Heart right ventricle (tissue), 16 donors: ENCODE results near the gene PDZD2. TPM values are rescaled to one million over a fixed set of nuclear protein-coding genes. Genes with fewer than 3 reads are reported as not detected.

Experiments
- ATAC-seq, 8 donors: fragments of 200-7000 bp; cut with Tn5 transposase; one replicate each; pipeline ENCODE4 v1.9.1; 2020; ENCODE audit warnings: mild to moderate bottlenecking in 8 of 8, moderate library complexity in 8 of 8, moderate number of reproducible peaks in 1 of 8
- DNase-seq, 2 donors: peaks; one replicate each; pipeline ENCODE4 v3.0.0-alpha.2; 2020
- H3K27ac ChIP-seq, 10 donors: fragments of 200-600 bp; sonication (generic) in 2 of 10; one replicate each; pipeline versions ENCODE4 v1.5.0 to v1.8.0; 2020 to 2022; ENCODE audit warnings: mild to moderate bottlenecking in 3 of 10
- H3K27me3 ChIP-seq, 7 donors: fragments of 200-600 bp; one replicate each; pipeline ENCODE4 v1.8.0; 2021 to 2022; ENCODE audit warnings: mild to moderate bottlenecking in 2 of 7
- H3K36me3 ChIP-seq, 9 donors: fragments of 200-600 bp; sonication (generic) in 1 of 9; one replicate each; pipeline versions ENCODE4 v1.5.0 to v1.8.0; 2020 to 2022; ENCODE audit warnings: mild to moderate bottlenecking in 2 of 9
- H3K4me1 ChIP-seq, 9 donors: fragments of 200-600 bp; sonication (generic) in 1 of 9; one replicate each; pipeline versions ENCODE4 v1.5.0 to v1.8.0; 2020 to 2022; ENCODE audit warnings: mild to moderate bottlenecking in 4 of 9
- H3K4me3 ChIP-seq, 10 donors: fragments of 200-600 bp; sonication (generic) in 2 of 10; one replicate each; pipeline versions ENCODE4 v1.5.0 to v1.8.0; 2020 to 2022; ENCODE audit warnings: mild to moderate bottlenecking in 7 of 10, moderate library complexity in 2 of 10
- H3K9me3 ChIP-seq, 11 donors: fragments of 200-600 bp in 10 of 11; sonication (generic) in 2 of 11; one replicate each; pipeline versions ENCODE4 v1.5.0 to v1.8.0; 2013 to 2022; ENCODE audit warnings: mild to moderate bottlenecking in 2 of 11, control low read depth in 1 of 11, moderate library complexity in 1 of 11
- WGBS, 2 donors: extraction: QIAGEN DNeasy Blood & Tissue Kit; methylation state at CpG; one replicate each; pipeline ENCODE4 v1.1.7; 2013; ENCODE audit warnings: inconsistent platforms in 1 of 2; 5-methylcytosine and 5-hydroxymethylcytosine counted together
- intact Hi-C, 10 donors: fragments of 100-400 bp; cut with DNase I; formaldehyde crosslinking; loops; one replicate each; pipeline versions ENCODE4 v1.11.1 to v1.14.2; 2022
- polyA plus RNA-seq, 2 donors: library from polyadenylated mRNA; stranded (reverse); fragments of 200-250 nt; gene quantifications; one replicate each; pipeline ENCODE4 v1.2.3, GENCODE V29; 2013
- total RNA-seq, 10 donors: library from RNA; stranded (reverse); fragmentation: NEBNext Ultra II Directional in 3 of 10; extraction: Animal tissue kit (Norgen Biotek cat#: 25700) in 3 of 10; gene quantifications; one replicate each; pipeline versions ENCODE4 v1.2.1 to v1.2.4, GENCODE V29; 2021 to 2023
- TF ChIP-seq, protein P1 (sequence below), 9 donors: fragments of 200-600 bp; sonication (generic) in 2 of 9; IDR thresholded peaks; one replicate each; pipeline versions ENCODE4 v1.5.0 to v1.8.0; 2021 to 2022; ENCODE audit warnings: antibody characterized with exemption in 9 of 9, mild to moderate bottlenecking in 5 of 9, moderate library complexity in 1 of 9
- donor health status: Arrhythmogenic right ventricular cardiomyopathy.
- donor health status: ischemic (EF 13 %, LVEDD 7.1; RV severe dilation, severe dysfunction).
- donor health status: healthy with polysubstance abuse.
- donor health status: DM: no; HTN: yes; CAD: no.
- donor health status: DM: no; HTN: no; CAD: no.
- donor health status: ischemic (EF 25% LVEDD 6.9; RV normal size, moderate dysfunction).
- donor health status: ischemic (EF 25% LVEDD 5.7; RV mildly dilated, moderate dysfunction).
- donor health status: healthy.
- donor health status: DM: yes; HTN: yes; CAD: no.
- donor health status: Ischemic cardiomyopathy.
- donor health status: ischemic (EF 35%, LVEDD 5.7; RV mildly dilated, moderate dysfunction).
- donor health status: nonischemic (EF 11% LVEDD 7.7; RV severe dilation, severe dysfunction).
- donor health status: DM: yes; HTN: yes; CAD: no.
- donor health status: PGD.
- donor health status: ischemic (EF 29% LVEDD 5.4; RV normal size, mild dysfunction).
- donor health status: nonischemic (EF 23%, LVEDD 6.1; RV moderate dilation, normal function).

Gene PDZD2
- total and polyA plus RNA-seq, 12 donors: 9.0 to 117 (median 82.5) TPM

DNA sequence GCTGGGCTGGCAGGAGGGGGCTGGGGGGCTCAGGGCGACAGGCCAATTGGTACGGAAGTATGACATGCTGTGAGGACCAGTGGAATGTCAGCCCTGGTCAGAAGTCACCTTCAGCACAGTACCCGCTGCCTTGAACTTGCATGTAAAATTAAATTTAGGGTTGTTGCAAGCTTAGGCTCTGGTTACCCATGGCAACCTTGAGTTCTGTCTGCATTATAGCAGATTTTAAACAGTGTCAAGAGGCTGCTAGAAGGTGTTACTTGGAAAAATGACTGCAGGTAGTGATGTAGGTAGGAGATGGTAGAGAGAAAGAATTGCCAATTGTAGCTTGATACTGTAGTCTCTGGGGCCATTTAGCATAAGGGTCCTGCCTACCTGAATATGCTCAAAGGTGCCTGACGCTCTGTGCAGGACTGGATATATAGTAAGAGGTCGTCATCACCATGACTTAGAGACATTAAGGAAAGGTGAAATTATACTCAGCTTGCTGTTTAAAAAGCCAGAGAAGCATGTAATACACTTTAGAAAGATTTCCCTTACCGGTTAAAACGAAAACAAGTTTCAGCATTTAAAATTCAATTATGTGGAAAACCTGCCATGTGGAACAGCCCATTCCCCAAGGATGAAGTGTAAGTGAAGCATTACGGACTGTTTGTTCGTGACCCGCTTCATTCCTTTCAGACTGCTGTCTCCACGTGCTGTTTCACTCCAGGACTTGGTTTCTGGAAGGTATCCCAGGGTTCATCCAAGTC lies 169.0 kb downstream of the PDZD2 start:
- Histone ChIP-seq H3K9me3 (no peaks in the 10 kb centered on the region), H3K27ac (no peak overlapping the region), H3K4me3 (no peak overlapping the region), H3K27me3 (no peaks in the 10 kb centered on the region), H3K4me1 (peaks cover 0 to 27% (median 8%) of the 10 kb centered on the region in 9 donors), H3K36me3 (no peaks in the 10 kb centered on the region)
- intact Hi-C loops: loop anchor here in 9 of 10 donors (2.0 to 10.0 kb wide), 9 partner anchors 143 to 227 kb away; partner anchors contain the start of gene PDZD2 (in 4 of the 9)
- no peak for DNase-seq
- WGBS, 2 donors: 80% methylated on average over 11 of the region's 11 CpGs
- no peak for ATAC-seq
- TF ChIP-seq, protein P1, sequence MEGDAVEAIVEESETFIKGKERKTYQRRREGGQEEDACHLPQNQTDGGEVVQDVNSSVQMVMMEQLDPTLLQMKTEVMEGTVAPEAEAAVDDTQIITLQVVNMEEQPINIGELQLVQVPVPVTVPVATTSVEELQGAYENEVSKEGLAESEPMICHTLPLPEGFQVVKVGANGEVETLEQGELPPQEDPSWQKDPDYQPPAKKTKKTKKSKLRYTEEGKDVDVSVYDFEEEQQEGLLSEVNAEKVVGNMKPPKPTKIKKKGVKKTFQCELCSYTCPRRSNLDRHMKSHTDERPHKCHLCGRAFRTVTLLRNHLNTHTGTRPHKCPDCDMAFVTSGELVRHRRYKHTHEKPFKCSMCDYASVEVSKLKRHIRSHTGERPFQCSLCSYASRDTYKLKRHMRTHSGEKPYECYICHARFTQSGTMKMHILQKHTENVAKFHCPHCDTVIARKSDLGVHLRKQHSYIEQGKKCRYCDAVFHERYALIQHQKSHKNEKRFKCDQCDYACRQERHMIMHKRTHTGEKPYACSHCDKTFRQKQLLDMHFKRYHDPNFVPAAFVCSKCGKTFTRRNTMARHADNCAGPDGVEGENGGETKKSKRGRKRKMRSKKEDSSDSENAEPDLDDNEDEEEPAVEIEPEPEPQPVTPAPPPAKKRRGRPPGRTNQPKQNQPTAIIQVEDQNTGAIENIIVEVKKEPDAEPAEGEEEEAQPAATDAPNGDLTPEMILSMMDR (IDR thresholded peaks at IDR 0.05): no peak

DNA sequence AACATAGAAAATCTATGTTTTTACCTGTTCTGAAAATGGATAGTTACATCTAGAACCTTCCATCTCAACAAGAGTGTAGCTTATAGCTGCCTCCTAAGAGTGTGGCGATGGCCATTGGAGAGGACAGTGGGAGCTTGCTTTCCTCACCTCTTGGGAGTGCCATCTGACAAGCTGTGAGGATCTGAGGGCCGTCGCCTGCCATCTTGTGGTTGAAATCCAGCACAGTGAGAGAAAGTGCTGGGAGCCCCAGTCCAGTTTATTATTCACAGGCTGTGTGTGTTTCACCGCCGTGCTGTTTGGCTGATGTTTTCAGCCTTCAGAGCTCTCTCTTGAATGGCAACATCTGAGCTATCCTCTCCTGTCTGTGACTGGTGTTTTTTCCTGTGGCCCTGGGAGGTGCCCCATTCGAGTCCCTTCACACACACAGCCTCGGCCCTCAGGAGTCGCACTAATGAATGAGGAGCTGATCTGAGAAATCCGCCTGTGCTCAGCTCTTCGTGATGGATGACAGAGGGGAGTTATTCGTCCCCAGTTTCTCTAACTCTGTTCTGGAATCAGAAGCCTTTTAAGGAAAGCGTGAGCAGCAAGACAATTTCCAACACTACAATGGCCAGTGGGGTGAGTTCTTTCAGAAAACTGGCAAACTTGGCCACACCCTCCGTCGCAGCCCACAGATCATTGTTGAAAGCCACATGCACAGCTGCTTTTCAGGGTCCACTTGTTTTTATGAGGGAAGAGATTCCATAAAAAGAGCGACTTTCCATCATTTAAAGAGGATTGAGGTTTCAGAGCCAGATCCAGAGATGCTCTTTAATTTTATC lies 170.3 kb downstream of the PDZD2 start:
- no peak overlapping the region for H3K27ac ChIP-seq
- TF ChIP-seq, protein P1 (IDR thresholded peaks at IDR 0.05): peak; percentile 65 to 90 (median 82)
- peak; percentile 80 to 95 (median 91) for ATAC-seq
- peak; percentile 65 to 75 for DNase-seq
- H3K4me1 ChIP-seq: peaks cover 0 to 27% (median 8%) of the 10 kb centered on the region in 9 donors
- intact Hi-C loops: loop anchor here in 9 of 10 donors (1.0 to 10.0 kb wide), 13 partner anchors 144 to 229 kb away; partner anchors contain the start of gene PDZD2 (in 5 of the 9)
- H3K27me3 ChIP-seq: no peaks in the 10 kb centered on the region
- H3K36me3 ChIP-seq: no peaks in the 10 kb centered on the region
- H3K4me3 ChIP-seq: no peak overlapping the region
- 56 to 59% methylated on average over 15 of the region's 15 CpGs for WGBS, 2 donors
- no peaks in the 10 kb centered on the region for H3K9me3 ChIP-seq

DNA sequence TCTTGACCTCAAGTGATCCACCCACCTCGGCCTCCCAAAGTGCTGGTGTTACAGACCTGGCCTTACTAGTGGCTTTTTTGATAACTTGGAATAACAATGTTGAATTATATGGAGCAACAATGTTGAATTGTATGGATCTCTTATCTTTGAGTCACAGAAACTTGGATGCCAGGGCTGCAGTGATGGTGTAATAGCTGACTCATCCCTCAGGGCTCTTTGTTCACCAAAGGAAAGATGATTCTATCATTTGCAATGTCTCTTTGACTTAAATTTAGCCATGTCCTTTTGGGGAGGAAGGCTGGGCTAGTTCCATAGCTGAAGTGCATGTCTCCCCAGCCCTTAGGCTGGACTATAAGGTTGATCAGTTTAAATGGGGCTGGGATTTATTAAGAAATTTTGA lies 172.3 kb downstream of the PDZD2 start:
- H3K4me1 ChIP-seq: peaks cover 0 to 27% (median 8%) of the 10 kb centered on the region in 9 donors
- no peaks in the 10 kb centered on the region for H3K27me3 ChIP-seq
- ATAC-seq (peak in 3 of 8 donors; percentile 46 to 61 (median 60)), DNase-seq (no peak)
- H3K4me3 ChIP-seq: no peak overlapping the region
- TF ChIP-seq, protein P1 (IDR thresholded peaks at IDR 0.05): no peak
- H3K9me3 ChIP-seq: no peaks in the 10 kb centered on the region
- intact Hi-C loops: loop anchor here in 1 of 10 donors (5.0 kb wide), 1 partner anchor 229 kb away; no protein-coding TSS in a partner anchor
- H3K27ac ChIP-seq: no peak overlapping the region
- WGBS, 2 donors: 66 to 85% methylated on average over 1 of the region's 1 CpG
- no peaks in the 10 kb centered on the region for H3K36me3 ChIP-seq

DNA sequence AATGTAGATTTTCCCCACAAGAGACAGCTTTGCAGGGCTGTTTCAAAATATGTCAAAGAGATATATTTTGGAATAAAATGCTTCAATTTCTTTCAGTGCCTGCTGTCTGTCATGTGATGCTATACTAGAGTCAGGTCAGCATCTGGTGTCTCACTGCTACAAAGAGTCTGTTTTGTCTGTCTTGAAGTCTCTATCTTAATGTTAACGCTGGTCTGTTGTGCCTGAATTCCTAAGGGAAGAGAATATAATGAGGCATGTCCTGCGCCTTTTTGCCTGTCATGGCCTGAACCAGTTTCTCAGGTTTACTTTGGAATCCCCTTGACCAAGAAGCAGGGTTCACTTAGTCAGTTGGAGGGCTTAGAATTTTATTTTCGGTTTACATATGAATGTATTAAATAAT lies 176.4 kb downstream of the PDZD2 start:
- no peak overlapping the region for H3K4me3 ChIP-seq
- ATAC-seq: no peak
- H3K9me3 ChIP-seq: no peaks in the 10 kb centered on the region
- intact Hi-C loops: no loop called here
- WGBS, 2 donors: 73 to 81% methylated on average over 3 of the region's 3 CpGs
- TF ChIP-seq, protein P1 (IDR thresholded peaks at IDR 0.05): no peak
- no peak overlapping the region for H3K27ac ChIP-seq
- no peak for DNase-seq
- H3K4me1 ChIP-seq: peaks cover 0 to 10% (median 0%) of the 10 kb centered on the region in 9 donors
- no peaks in the 10 kb centered on the region for H3K36me3 ChIP-seq
- no peaks in the 10 kb centered on the region for H3K27me3 ChIP-seq
